Gastroesophageal sphincter (tissue), 3 donors: Measurements from ENCODE around the gene L3MBTL4.

ENCODE experiments used
- POLR2A ChIP-seq, 2 donors: fragments of 450-650 bp; IDR thresholded peaks; one replicate each; pipeline ENCODE4 v1.6.1; 2017; ENCODE audit warnings: antibody characterized with exemption in 2 of 2, mild to moderate bottlenecking in 2 of 2, moderate library complexity in 1 of 2
- POLR2AphosphoS5 ChIP-seq: sonication (generic); formaldehyde crosslinking; IDR thresholded peaks from one replicate; pipeline ENCODE4 v1.6.1; 2017; ENCODE audit warnings: antibody characterized with exemption
- TF ChIP-seq, protein P1 (sequence below), 4 experiments: fragments of 200-600 bp in 2 of 4; fragments of 450-650 bp in 2 of 4; sonication (generic) in 1 of 4; IDR thresholded peaks; one replicate each; pipeline ENCODE4 v1.5.1; 2017 to 2019; ENCODE audit warnings: antibody characterized with exemption in 4 of 4, mild to moderate bottlenecking in 2 of 4, moderate library complexity in 2 of 4

DNA sequence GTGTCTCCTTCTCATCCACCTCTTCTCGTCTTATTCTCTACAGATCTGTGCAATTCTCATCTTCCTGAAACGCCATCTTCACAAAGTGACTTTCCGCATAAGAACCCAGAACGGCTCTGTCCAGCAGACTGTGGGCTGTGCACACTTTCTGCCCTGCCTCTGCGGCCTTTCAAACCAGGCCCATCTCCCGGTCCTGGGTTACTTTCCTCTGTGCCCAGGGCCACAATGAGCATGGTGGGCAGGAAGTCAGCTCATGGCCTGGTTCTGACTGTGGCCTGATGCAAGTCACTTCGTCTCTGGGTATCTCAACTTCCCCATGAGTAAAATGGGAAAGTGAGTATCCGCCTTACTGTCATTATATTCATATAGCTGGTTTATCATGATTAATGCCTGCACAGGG lies 447.7 kb downstream of the L3MBTL4 start:
- TF ChIP-seq, protein P1, sequence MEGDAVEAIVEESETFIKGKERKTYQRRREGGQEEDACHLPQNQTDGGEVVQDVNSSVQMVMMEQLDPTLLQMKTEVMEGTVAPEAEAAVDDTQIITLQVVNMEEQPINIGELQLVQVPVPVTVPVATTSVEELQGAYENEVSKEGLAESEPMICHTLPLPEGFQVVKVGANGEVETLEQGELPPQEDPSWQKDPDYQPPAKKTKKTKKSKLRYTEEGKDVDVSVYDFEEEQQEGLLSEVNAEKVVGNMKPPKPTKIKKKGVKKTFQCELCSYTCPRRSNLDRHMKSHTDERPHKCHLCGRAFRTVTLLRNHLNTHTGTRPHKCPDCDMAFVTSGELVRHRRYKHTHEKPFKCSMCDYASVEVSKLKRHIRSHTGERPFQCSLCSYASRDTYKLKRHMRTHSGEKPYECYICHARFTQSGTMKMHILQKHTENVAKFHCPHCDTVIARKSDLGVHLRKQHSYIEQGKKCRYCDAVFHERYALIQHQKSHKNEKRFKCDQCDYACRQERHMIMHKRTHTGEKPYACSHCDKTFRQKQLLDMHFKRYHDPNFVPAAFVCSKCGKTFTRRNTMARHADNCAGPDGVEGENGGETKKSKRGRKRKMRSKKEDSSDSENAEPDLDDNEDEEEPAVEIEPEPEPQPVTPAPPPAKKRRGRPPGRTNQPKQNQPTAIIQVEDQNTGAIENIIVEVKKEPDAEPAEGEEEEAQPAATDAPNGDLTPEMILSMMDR (IDR thresholded peaks at IDR 0.05): no peak
- no peak for TF ChIP-seq POLR2A (IDR thresholded peaks at IDR 0.05)
- no peak for TF ChIP-seq POLR2AphosphoS5
